ENCODE results near the gene UBE2Q2. TPM values are rescaled to one million over a fixed set of nuclear protein-coding genes. Genes with fewer than 3 reads are reported as not detected.

UBE2Q2 gene
- total and polyA plus RNA-seq, 9 of the 15 experiments (the other 6 are each of a cell fraction or from before 2014, with no cell fraction given): 6.2 to 24.0 (median 16.2) TPM

DNA sequence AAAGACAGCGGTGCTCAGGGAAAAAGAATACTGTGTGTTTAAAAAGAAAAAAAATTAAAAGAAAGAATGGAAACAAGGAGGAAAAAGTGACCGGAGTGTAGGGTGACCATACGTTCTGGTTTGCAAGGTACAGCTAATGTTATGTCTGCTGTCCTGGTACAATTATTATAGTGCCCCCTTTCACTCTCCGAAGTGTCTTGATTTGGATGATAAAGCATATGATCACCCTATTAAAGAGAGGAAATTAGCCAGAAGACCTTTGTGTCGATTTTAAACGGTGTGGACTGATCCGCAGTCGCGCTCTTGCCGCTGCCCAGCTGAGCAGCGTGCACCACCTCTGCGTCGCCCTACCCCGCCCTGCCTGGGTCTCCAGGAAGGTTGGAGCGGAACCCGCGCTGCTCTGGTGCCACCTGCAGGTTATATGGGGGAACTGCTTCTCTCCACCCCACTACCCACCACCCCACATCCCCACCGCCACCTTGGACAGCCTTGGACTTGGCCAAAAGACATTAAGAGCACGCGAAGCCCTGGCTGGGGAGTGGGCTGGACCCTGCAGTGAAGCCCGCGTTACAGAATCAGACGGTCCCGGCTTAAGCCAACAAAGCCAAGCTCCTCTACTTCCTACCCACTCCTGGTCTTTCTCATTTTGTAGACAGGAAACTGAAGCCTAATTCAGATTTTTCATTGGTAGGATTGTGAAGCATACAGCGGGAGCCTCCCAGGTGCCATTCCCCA lies 41.2 kb upstream of the UBE2Q2 start (continued):
- TF ChIP-seq, protein P1, sequence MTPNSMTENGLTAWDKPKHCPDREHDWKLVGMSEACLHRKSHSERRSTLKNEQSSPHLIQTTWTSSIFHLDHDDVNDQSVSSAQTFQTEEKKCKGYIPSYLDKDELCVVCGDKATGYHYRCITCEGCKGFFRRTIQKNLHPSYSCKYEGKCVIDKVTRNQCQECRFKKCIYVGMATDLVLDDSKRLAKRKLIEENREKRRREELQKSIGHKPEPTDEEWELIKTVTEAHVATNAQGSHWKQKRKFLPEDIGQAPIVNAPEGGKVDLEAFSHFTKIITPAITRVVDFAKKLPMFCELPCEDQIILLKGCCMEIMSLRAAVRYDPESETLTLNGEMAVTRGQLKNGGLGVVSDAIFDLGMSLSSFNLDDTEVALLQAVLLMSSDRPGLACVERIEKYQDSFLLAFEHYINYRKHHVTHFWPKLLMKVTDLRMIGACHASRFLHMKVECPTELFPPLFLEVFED (CRISPR knock-in tag; conservative IDR thresholded peaks at IDR 0.05): no peak
- TF ChIP-seq, protein P2, sequence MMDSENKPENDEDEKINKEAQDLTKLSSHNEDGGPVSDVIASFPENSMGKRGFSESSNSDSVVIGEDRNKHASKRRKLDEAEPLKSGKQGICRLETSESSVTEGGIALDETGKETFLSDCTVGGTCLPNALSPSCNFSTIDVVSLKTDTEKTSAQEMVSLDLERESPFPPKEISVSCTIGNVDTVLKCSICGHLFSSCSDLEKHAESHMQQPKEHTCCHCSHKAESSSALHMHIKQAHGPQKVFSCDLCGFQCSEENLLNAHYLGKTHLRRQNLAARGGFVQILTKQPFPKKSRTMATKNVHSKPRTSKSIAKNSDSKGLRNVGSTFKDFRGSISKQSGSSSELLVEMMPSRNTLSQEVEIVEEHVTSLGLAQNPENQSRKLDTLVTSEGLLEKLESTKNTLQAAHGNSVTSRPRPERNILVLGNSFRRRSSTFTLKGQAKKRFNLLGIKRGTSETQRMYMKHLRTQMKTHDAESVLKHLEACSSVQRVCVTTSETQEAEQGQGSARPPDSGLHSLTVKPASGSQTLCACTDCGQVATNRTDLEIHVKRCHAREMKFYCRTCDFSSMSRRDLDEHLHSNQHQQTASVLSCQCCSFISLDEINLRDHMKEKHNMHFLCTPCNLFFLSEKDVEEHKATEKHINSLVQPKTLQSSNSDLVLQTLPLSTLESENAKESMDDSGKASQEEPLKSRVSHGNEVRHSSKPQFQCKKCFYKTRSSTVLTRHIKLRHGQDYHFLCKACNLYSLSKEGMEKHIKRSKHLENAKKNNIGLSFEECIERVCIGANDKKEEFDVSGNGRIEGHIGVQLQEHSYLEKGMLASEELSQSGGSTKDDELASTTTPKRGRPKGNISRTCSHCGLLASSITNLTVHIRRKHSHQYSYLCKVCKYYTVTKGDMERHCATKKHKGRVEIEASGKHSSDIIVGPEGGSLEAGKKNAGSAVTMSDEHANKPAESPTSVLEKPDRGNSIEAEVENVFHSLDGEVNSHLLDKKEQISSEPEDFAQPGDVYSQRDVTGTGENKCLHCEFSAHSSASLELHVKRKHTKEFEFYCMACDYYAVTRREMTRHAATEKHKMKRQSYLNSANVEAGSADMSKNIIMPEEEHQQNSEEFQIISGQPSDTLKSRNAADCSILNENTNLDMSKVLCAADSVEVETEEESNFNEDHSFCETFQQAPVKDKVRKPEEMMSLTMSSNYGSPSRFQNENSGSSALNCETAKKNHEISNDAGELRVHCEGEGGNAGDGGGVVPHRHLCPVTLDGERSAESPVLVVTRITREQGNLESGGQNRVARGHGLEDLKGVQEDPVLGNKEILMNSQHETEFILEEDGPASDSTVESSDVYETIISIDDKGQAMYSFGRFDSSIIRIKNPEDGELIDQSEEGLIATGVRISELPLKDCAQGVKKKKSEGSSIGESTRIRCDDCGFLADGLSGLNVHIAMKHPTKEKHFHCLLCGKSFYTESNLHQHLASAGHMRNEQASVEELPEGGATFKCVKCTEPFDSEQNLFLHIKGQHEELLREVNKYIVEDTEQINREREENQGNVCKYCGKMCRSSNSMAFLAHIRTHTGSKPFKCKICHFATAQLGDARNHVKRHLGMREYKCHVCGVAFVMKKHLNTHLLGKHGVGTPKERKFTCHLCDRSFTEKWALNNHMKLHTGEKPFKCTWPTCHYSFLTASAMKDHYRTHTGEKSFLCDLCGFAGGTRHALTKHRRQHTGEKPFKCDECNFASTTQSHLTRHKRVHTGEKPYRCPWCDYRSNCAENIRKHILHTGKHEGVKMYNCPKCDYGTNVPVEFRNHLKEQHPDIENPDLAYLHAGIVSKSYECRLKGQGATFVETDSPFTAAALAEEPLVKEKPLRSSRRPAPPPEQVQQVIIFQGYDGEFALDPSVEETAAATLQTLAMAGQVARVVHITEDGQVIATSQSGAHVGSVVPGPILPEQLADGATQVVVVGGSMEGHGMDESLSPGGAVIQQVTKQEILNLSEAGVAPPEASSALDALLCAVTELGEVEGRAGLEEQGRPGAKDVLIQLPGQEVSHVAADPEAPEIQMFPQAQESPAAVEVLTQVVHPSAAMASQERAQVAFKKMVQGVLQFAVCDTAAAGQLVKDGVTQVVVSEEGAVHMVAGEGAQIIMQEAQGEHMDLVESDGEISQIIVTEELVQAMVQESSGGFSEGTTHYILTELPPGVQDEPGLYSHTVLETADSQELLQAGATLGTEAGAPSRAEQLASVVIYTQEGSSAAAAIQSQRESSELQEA (IDR thresholded peaks at IDR 0.05; ENCODE audit: low read depth): no peak
- TF ChIP-seq, protein P3, sequence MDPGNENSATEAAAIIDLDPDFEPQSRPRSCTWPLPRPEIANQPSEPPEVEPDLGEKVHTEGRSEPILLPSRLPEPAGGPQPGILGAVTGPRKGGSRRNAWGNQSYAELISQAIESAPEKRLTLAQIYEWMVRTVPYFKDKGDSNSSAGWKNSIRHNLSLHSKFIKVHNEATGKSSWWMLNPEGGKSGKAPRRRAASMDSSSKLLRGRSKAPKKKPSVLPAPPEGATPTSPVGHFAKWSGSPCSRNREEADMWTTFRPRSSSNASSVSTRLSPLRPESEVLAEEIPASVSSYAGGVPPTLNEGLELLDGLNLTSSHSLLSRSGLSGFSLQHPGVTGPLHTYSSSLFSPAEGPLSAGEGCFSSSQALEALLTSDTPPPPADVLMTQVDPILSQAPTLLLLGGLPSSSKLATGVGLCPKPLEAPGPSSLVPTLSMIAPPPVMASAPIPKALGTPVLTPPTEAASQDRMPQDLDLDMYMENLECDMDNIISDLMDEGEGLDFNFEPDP (CRISPR knock-in tag; IDR thresholded peaks at IDR 0.05): no peak
- no peak for TF ChIP-seq ZNF354B (CRISPR knock-in tag; IDR thresholded peaks at IDR 0.05)
- TF ChIP-seq DNMT1 (IDR thresholded peaks at IDR 0.05): no peak
- TF ChIP-seq NFIC (IDR thresholded peaks at IDR 0.05): no peak
- TF ChIP-seq, protein P4, sequence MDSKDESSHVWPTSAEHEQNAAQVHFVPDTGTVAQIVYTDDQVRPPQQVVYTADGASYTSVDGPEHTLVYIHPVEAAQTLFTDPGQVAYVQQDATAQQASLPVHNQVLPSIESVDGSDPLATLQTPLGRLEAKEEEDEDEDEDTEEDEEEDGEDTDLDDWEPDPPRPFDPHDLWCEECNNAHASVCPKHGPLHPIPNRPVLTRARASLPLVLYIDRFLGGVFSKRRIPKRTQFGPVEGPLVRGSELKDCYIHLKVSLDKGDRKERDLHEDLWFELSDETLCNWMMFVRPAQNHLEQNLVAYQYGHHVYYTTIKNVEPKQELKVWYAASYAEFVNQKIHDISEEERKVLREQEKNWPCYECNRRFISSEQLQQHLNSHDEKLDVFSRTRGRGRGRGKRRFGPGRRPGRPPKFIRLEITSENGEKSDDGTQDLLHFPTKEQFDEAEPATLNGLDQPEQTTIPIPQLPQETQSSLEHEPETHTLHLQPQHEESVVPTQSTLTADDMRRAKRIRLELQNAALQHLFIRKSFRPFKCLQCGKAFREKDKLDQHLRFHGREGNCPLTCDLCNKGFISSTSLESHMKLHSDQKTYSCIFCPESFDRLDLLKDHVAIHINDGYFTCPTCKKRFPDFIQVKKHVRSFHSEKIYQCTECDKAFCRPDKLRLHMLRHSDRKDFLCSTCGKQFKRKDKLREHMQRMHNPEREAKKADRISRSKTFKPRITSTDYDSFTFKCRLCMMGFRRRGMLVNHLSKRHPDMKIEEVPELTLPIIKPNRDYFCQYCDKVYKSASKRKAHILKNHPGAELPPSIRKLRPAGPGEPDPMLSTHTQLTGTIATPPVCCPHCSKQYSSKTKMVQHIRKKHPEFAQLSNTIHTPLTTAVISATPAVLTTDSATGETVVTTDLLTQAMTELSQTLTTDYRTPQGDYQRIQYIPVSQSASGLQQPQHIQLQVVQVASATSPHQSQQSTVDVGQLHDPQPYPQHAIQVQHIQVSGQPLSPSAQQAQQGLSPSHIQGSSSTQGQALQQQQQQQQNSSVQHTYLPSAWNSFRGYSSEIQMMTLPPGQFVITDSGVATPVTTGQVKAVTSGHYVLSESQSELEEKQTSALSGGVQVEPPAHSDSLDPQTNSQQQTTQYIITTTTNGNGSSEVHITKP (IDR thresholded peaks at IDR 0.05; ENCODE audit: partially characterized antibody): peak; percentile 5
- TF ChIP-seq, protein P5, sequence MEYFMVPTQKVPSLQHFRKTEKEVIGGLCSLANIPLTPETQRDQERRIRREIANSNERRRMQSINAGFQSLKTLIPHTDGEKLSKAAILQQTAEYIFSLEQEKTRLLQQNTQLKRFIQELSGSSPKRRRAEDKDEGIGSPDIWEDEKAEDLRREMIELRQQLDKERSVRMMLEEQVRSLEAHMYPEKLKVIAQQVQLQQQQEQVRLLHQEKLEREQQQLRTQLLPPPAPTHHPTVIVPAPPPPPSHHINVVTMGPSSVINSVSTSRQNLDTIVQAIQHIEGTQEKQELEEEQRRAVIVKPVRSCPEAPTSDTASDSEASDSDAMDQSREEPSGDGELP (CRISPR knock-in tag; IDR thresholded peaks at IDR 0.05; ENCODE audit: borderline replicate concordance): peak; percentile 95
- TF ChIP-seq KDM5B (IDR thresholded peaks at IDR 0.05; ENCODE audit: insufficient replicate concordance, low read depth, low read length): no peak
- TF ChIP-seq PRMT5 (CRISPR knock-in tag; IDR thresholded peaks at IDR 0.05): no peak
- TF ChIP-seq ETV1 (tag; conservative IDR thresholded peaks at IDR 0.05; ENCODE audit: low read depth): no peak

Data from K562 (cell line).